HepG2 (cell line): ENCODE measurements around the gene SMYD4. TPM values are rescaled to one million over a fixed set of nuclear protein-coding genes. Genes with fewer than 3 reads are reported as not detected.

Source experiments
- BORCS8-MEF2B ChIP-seq: sonication (generic); formaldehyde crosslinking; IDR thresholded peaks from 2 replicates; pipeline ENCODE4 v1.8.0; 2022; ENCODE audit warnings: mild to moderate bottlenecking, missing genetic modification reagents
- BRCA1 ChIP-seq: sonication (generic); formaldehyde crosslinking; IDR thresholded peaks from 2 replicates; pipeline ENCODE4 v1.4.0; 2020; ENCODE audit warnings: missing genetic modification reagents
- HMG20A ChIP-seq: IDR thresholded peaks from 2 replicates; pipeline ENCODE4 v1.6.1; 2016; ENCODE audit warnings: borderline replicate concordance
- HNRNPUL1 ChIP-seq: fragments of 200-400 bp; formaldehyde crosslinking; IDR thresholded peaks from 2 replicates; pipeline ENCODE4 v1.6.1; 2017; ENCODE audit warnings: low read depth, mild to moderate bottlenecking, low read length, moderate library complexity
- KDM2A ChIP-seq: sonication (generic); formaldehyde crosslinking; IDR thresholded peaks from 2 replicates; pipeline ENCODE4 v1.4.0; 2020; ENCODE audit warnings: low read depth, missing genetic modification reagents, borderline replicate concordance
- MAFK ChIP-seq, 2 experiments: IDR thresholded peaks in 1 of 2; conservative IDR thresholded peaks in 1 of 2; 2 replicates each; pipeline ENCODE4 v1.6.1; 2011; ENCODE audit warnings: improper control_type of control experiment in 2 of 2, low read length in 2 of 2
- MZF1 ChIP-seq: sonication (generic); formaldehyde crosslinking; IDR thresholded peaks from 2 replicates; pipeline ENCODE4 v1.8.1; 2023; ENCODE audit warnings: mild to moderate bottlenecking, missing genetic modification reagents, borderline replicate concordance
- NCOA2 ChIP-seq: sonication (generic); formaldehyde crosslinking; IDR thresholded peaks from 2 replicates; pipeline ENCODE4 v1.8.0; 2022; ENCODE audit warnings: inconsistent platforms
- POLR2G ChIP-seq: fragments of 200-400 bp; formaldehyde crosslinking; IDR thresholded peaks from 2 replicates; pipeline ENCODE4 v1.6.1; 2018; ENCODE audit warnings: mild to moderate bottlenecking, low read depth, low read length, moderate library complexity
- REPIN1 ChIP-seq: sonication (generic); formaldehyde crosslinking; IDR thresholded peaks from 2 replicates; pipeline ENCODE4 v1.8.0; 2022; ENCODE audit warnings: missing genetic modification reagents, low read depth, mild to moderate bottlenecking, borderline replicate concordance
- ZFY ChIP-seq: sonication (generic); formaldehyde crosslinking; IDR thresholded peaks from 2 replicates; pipeline ENCODE4 v1.4.0; 2020; ENCODE audit warnings: missing genetic modification reagents
- ZNF205 ChIP-seq: IDR thresholded peaks from 2 replicates; pipeline ENCODE4 v1.6.1; 2018; ENCODE audit warnings: missing biosample characterization, missing genetic modification reagents
- ZNF256 ChIP-seq: sonication (generic); formaldehyde crosslinking; conservative IDR thresholded peaks from 2 replicates; pipeline ENCODE4 v1.4.0; 2020; ENCODE audit warnings: missing genetic modification reagents
- ZNF589 ChIP-seq: sonication (generic); formaldehyde crosslinking; conservative IDR thresholded peaks from 2 replicates; pipeline ENCODE4 v1.8.0; 2022; ENCODE audit warnings: mild to moderate bottlenecking, moderate library complexity, missing genetic modification reagents
- ZNF674 ChIP-seq: sonication (generic); formaldehyde crosslinking; IDR thresholded peaks from 2 replicates; pipeline ENCODE4 v1.5.0; 2020; ENCODE audit warnings: low read depth, mild to moderate bottlenecking, missing genetic modification reagents
- ZNF746 ChIP-seq: sonication (generic); formaldehyde crosslinking; IDR thresholded peaks from 2 replicates; pipeline ENCODE4 v1.8.0; 2022; ENCODE audit warnings: mild to moderate bottlenecking, missing genetic modification reagents
- ZSCAN25 ChIP-seq: sonication (generic); formaldehyde crosslinking; IDR thresholded peaks from 2 replicates; pipeline ENCODE4 v1.8.0; 2022; ENCODE audit warnings: mild to moderate bottlenecking, missing genetic modification reagents
- polyA plus RNA-seq, 8 experiments: library from polyadenylated mRNA; depleted of rRNA in 3 of 8; stranded (reverse) in 7 of 8; unstranded in 1 of 8; fragments of >200 nt; fragmentation: Illumina TruSeq in 4 of 8; extraction: Trizol in 4 of 8; gene quantifications; 2 replicates each; pipeline versions ENCODE4 v1.2.1 to v1.2.3, GENCODE V29; 2011 to 2016; ENCODE audit warnings: low read depth in 4 of 8, missing spikeins in 1 of 8, mixed read lengths in 1 of 8; ENCODE audit not compliant: insufficient read depth in 1 of 8
- total RNA-seq, 5 experiments: library from RNA; depleted of rRNA; stranded (reverse); fragments of >200 nt; fragmentation: Illumina TruSeq; extraction: Trizol; gene quantifications; 2 replicates each; pipeline ENCODE4 v1.2.3, GENCODE V29; 2016; ENCODE audit warnings: low read depth in 1 of 5
- TF ChIP-seq, protein P1 (sequence below): sonication (generic); formaldehyde crosslinking; IDR thresholded peaks from 2 replicates; pipeline ENCODE4 v1.8.0; 2022; ENCODE audit warnings: missing genetic modification reagents, mild to moderate bottlenecking, borderline replicate concordance
- TF ChIP-seq, protein P2 (sequence below): sonication (generic); formaldehyde crosslinking; IDR thresholded peaks from 2 replicates; pipeline ENCODE4 v1.9.0; 2022; ENCODE audit warnings: missing genetic modification reagents, mild to moderate bottlenecking, borderline replicate concordance
- TF ChIP-seq, protein P3 (sequence below): sonication (generic); formaldehyde crosslinking; IDR thresholded peaks from 2 replicates; pipeline ENCODE4 v1.5.0; 2020; ENCODE audit warnings: missing genetic modification reagents, mild to moderate bottlenecking, borderline replicate concordance

The SMYD4 gene
- total and polyA plus RNA-seq, 2 of the 13 experiments (the other 11 are each of a cell fraction or from before 2014, with no cell fraction given) = 7.4 to 11.3 TPM

DNA sequence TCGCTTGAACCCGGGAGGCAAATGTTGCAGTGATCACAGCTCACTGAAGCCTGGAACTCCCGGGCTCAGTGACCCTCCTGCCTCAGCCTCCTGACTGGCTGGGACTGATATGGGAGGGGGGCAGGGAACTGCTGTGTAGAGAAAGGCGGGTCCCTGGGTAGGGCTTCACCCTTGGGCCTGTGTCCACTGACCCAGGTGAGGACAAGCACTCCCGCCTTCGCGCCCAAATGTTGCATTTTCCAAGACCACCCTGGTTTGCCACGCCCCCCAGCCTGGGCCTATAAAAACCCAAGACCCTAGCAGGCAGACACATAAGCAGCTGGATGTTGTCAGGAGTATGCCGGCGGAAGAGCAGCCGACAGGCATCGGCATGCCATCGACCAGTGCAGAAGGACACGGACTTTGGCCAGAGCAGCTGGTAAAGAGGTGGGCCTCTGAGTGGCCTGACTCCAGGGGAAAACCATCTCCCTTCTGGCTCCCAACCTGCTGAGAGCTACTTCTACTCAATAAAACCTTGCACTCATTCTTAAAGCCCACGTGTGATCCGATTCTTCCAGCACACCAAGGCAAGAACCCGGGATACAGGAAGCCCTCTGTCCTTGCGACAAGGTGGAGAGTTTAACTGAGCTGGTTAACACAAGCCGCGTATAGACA lies 19.1 kb downstream of the SMYD4 start (continued):
- TF ChIP-seq REPIN1 (CRISPR knock-in tag) (peak; percentile 96; the same call in 1 of the 2 replicates), HNRNPUL1 (no peak), ZNF256 (CRISPR knock-in tag) (no peak), ZNF746 (CRISPR knock-in tag) (peak; percentile 69; the same call in 1 of the 2 replicates), ZNF674 (no peak), NCOA2 (peak; percentile 74), MAFK (conservative IDR thresholded peaks at IDR 0.05 in 1 of 2, IDR thresholded peaks at IDR 0.05 in 1 of 2; ENCODE audit: low read length in 2 of 2) (no peak), POLR2G (peak; percentile 66), ZNF205 (peak; percentile 68; the same call in 1 of the 2 replicates), KDM2A (peak; percentile 62; the same call in 1 of the 2 replicates), ZNF589 (CRISPR knock-in tag) (no peak), BORCS8-MEF2B (CRISPR knock-in tag) (peak; percentile 83), MZF1 (CRISPR knock-in tag) (no peak), ZFY (CRISPR knock-in tag) (peak; percentile 81), ZSCAN25 (peak; percentile 50; the same call in 1 of the 2 replicates), HMG20A (CRISPR knock-in tag) (peak; percentile 29; the same call in 1 of the 2 replicates), BRCA1 (CRISPR knock-in tag) (no peak)
- TF ChIP-seq, protein P1, sequence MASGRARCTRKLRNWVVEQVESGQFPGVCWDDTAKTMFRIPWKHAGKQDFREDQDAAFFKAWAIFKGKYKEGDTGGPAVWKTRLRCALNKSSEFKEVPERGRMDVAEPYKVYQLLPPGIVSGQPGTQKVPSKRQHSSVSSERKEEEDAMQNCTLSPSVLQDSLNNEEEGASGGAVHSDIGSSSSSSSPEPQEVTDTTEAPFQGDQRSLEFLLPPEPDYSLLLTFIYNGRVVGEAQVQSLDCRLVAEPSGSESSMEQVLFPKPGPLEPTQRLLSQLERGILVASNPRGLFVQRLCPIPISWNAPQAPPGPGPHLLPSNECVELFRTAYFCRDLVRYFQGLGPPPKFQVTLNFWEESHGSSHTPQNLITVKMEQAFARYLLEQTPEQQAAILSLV (CRISPR knock-in tag) = peak; percentile 48; the same call in 1 of the 2 replicates
- TF ChIP-seq, protein P2, sequence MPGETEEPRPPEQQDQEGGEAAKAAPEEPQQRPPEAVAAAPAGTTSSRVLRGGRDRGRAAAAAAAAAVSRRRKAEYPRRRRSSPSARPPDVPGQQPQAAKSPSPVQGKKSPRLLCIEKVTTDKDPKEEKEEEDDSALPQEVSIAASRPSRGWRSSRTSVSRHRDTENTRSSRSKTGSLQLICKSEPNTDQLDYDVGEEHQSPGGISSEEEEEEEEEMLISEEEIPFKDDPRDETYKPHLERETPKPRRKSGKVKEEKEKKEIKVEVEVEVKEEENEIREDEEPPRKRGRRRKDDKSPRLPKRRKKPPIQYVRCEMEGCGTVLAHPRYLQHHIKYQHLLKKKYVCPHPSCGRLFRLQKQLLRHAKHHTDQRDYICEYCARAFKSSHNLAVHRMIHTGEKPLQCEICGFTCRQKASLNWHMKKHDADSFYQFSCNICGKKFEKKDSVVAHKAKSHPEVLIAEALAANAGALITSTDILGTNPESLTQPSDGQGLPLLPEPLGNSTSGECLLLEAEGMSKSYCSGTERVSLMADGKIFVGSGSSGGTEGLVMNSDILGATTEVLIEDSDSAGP (CRISPR knock-in tag) = peak; percentile 88
- TF ChIP-seq, protein P3, sequence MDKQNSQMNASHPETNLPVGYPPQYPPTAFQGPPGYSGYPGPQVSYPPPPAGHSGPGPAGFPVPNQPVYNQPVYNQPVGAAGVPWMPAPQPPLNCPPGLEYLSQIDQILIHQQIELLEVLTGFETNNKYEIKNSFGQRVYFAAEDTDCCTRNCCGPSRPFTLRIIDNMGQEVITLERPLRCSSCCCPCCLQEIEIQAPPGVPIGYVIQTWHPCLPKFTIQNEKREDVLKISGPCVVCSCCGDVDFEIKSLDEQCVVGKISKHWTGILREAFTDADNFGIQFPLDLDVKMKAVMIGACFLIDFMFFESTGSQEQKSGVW (CRISPR knock-in tag) = no peak
